ELR (cell line): ENCODE measurements around the gene PGM3.

Source experiments
- DNase-seq: peaks from one replicate; pipeline ENCODE4 v3.0.0-alpha.2; 2015; ENCODE audit warnings: low read depth

The PGM3 gene

GRCh38 chr6:83117802-83118201 is 75.3 kb downstream of the PGM3 start:
- DNase-seq: no peak
